Fibroblast of the aortic adventitia (primary cell): ENCODE measurements around the gene BASP1. TPM values are rescaled to one million over a fixed set of nuclear protein-coding genes. Genes with fewer than 3 reads are reported as not detected.

Source experiments
- DNase-seq: peaks from one replicate; pipeline ENCODE4 v3.0.0-alpha.2; 2010; ENCODE audit warnings: low read depth
- H3K4me3 ChIP-seq: 2 replicates; pipeline ENCODE4 v1.5.1; 2011; ENCODE audit warnings: low read depth, mild to moderate bottlenecking, control low read depth, low read length, moderate library complexity
- total RNA-seq: library from RNA; depleted of rRNA; stranded (reverse); fragments of >200 nt; gene quantifications from 2 replicates; pipeline ENCODE4 v1.2.3, GENCODE V29; 2012; ENCODE audit warnings: low replicate concordance
- TF ChIP-seq, protein P1 (sequence below): IDR thresholded peaks from 2 replicates; pipeline ENCODE4 v1.5.1; 2011; ENCODE audit warnings: mild to moderate bottlenecking, low read length, control low read depth, inconsistent platforms; ENCODE audit not compliant: insufficient read depth

The BASP1 gene
- total RNA-seq, 1 donor = 18.5 TPM

DNA sequence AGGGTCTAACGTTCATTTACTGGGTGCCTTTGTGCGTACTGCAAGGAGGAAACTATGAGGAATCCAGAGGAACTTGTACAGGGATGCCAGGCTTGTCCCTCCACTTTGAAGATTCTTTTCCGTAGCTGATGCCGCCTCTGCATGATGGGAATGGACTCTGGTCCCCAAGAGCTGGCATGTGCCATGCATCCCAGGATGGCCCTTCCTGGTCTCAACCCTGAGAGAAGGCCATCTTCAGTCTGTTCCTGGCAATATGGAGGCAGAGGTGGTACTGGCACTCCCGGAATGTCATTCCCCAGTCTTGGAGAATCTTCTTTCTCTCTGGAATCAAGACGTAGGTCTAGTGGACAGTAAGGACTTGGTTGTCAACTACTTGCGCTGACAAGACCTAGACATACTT lies 61.5 kb downstream of the BASP1 start:
- TF ChIP-seq, protein P1, sequence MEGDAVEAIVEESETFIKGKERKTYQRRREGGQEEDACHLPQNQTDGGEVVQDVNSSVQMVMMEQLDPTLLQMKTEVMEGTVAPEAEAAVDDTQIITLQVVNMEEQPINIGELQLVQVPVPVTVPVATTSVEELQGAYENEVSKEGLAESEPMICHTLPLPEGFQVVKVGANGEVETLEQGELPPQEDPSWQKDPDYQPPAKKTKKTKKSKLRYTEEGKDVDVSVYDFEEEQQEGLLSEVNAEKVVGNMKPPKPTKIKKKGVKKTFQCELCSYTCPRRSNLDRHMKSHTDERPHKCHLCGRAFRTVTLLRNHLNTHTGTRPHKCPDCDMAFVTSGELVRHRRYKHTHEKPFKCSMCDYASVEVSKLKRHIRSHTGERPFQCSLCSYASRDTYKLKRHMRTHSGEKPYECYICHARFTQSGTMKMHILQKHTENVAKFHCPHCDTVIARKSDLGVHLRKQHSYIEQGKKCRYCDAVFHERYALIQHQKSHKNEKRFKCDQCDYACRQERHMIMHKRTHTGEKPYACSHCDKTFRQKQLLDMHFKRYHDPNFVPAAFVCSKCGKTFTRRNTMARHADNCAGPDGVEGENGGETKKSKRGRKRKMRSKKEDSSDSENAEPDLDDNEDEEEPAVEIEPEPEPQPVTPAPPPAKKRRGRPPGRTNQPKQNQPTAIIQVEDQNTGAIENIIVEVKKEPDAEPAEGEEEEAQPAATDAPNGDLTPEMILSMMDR = no peak
- DNase-seq = no peak
- no peak overlapping the region for H3K4me3 ChIP-seq

DNA sequence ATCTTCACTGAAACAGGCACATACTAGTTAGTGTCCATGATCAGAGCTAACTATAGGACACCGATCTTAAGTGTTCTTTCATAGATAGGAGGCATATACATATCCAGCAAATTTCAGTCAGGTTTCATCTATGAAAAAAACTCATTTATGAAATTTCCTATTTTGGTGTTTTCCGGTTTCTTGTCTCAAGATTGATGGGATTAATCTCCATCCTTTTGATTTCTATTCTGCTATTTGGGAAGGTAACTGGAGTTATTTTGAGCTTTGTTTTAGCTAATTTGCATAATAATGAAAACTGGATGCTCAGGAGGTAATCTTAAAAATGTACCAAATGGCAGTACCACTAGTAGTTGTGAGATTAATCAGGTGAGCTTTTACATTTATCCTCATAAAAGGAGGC lies 62.1 kb downstream of the BASP1 start:
- H3K4me3 ChIP-seq = no peak overlapping the region
- DNase-seq = no peak

DNA sequence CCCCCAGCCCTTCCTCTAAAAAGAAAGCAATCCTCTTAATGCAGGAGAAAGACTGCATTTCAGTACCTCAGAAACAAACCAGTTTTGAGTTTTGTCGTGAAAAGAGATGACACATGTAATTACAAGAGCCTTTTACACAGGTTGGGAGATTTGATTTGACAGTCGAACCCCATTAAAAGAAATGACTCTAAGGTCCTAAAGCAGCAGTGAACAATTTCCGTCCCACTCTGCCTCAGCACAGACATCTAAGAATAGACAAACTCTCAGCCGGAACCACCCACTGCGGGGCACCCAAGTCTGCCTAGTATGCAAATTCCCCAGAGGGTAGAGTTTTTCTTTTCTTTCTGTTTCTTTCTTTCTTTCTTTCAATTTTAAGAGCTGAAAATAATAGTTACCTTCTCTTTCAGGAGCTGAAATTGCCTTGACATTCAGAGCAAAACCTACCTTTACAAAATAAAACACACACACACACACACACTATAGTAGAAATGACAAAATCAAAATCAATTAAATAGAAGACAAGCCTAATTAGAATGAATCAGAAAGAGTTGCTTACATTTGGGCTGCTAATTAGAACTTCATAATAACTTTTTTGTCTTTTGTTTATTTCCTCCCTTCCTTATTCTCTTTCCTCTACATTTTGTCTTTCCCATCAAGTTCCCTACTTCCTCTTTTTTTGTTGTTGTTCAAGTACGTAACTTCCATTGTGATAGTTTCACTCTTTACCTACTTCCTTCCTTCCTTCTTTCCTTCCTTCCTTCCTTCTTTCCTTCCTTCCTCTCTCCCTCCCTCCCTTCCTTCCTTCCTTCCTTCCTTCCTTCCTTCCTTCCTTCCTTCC lies 65.1 kb downstream of the BASP1 start:
- no peak overlapping the region for H3K4me3 ChIP-seq
- TF ChIP-seq, protein P1 = no peak
- DNase-seq = peak; percentile 6

More for the DNA sequence above, 62.1 kb downstream of the BASP1 start:
- TF ChIP-seq, protein P1 = no peak

DNA sequence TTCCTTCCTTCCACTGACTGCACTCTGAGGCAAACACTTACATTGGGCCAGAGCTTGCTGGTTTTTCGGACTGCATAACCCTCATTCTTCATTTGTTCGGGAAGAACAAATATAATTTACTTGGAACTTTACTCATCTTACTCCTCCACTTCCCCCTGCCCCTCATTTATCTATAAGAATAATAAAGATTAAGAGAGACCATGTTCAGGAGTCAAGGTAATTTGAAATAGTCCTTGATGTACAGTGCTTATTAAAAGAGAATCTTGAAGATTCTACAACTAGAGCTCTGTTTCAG lies 65.6 kb downstream of the BASP1 start:
- TF ChIP-seq, protein P1 = no peak
- no peak for DNase-seq
- H3K4me3 ChIP-seq = no peak overlapping the region

DNA sequence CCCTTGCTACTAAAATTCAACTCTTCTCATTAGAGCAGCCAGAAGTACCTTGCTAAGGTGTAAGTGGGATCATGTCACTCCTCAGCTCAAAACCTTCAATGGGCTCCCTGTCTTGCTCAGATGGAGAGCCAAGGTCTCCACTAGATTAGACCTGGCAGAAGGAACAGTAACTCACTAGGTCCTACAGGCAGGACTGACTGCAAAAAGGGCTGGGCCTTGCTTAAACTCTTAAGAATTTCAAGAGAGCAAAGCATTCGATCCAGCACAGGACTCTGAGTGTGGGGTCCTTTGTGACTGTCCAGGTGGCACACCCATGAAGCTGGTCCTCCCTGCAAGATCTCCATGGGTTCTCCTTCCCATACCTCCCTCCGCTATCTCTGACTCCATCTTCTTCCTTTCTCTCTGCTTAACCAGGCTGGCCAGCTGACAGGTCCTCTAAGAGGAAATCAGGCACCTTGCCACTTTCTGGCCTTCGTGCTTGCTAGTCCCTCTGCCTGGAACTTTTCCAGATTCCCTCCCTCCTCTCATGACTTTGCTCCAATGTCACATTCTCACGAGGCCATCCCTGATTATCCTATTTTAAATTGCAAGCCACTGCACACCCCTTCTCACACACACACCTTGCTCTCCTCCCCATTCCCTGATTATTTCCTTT lies 70.2 kb downstream of the BASP1 start:
- peak; percentile 46 for DNase-seq
- TF ChIP-seq, protein P1 = no peak
- H3K4me3 ChIP-seq = no peak overlapping the region

DNA sequence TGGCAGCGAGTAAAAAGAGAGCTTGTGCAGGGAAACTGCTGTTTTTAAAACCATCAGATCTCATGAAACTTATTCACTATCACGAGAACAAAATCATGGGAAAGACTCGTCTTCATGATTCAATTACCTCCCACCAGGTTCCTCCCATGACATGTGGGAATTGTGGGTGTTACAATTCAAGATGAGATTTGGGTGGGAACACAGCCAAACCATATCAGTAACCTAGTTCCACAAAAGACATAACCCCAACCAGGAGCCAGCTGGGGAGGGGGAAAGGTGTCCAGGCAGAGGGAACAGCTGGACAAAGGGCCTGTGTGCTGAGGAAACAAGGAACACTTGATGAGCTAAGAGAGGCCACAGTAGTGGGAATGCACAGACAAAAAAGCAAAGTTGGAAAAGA lies 71.1 kb downstream of the BASP1 start:
- TF ChIP-seq, protein P1 = no peak
- H3K4me3 ChIP-seq = no peak overlapping the region
- DNase-seq = no peak
